Stomach (tissue), 9 donors: ENCODE data around the gene SMTNL1. TPM values are rescaled to one million over a fixed set of nuclear protein-coding genes. Genes with fewer than 3 reads are reported as not detected.

Source experiments
- DNase-seq, 2 donors: peaks; one replicate each; pipeline versions ENCODE4 v3.0.0 to v3.0.0-alpha.2; 2013 to 2019
- H3K27ac ChIP-seq, 5 donors: fragments of 200-600 bp in 4 of 5; sonication (generic) in 4 of 5; one replicate each; pipeline ENCODE4 v1.5.1; 2013 to 2019; ENCODE audit warnings: mild to moderate bottlenecking in 1 of 5, moderate library complexity in 1 of 5
- H3K27me3 ChIP-seq, 3 donors: fragments of 200-600 bp; sonication (generic); one replicate each; pipeline ENCODE4 v1.5.1; 2017 to 2019; ENCODE audit warnings: mixed run types in 1 of 3
- H3K36me3 ChIP-seq, 4 donors: fragments of 200-600 bp; sonication (generic); 1 replicate in 3 of 4; 2 replicates in 1 of 4; pipeline ENCODE4 v1.5.1; 2016 to 2019
- H3K4me1 ChIP-seq, 4 donors: fragments of 200-600 bp; sonication (generic); one replicate each; pipeline ENCODE4 v1.5.1; 2016 to 2019
- H3K4me3 ChIP-seq, 4 donors: fragments of 200-600 bp; sonication (generic) in 3 of 4; one replicate each; pipeline ENCODE4 v1.5.1; 2016 to 2019; ENCODE audit warnings: mild to moderate bottlenecking in 1 of 4
- H3K9me3 ChIP-seq, 4 donors: fragments of 200-600 bp; sonication (generic); one replicate each; pipeline ENCODE4 v1.5.1; 2016 to 2019
- CTCF ChIP-seq, 7 experiments: fragments of 450-650 bp in 4 of 7; fragments of 200-600 bp in 3 of 7; sonication (generic) in 3 of 7; IDR thresholded peaks; one replicate each; pipeline ENCODE4 v1.5.1; 2016 to 2019; ENCODE audit warnings: antibody characterized with exemption in 7 of 7, control low read depth in 2 of 7, mild to moderate bottlenecking in 1 of 7
- EP300 ChIP-seq: sonication (generic); formaldehyde crosslinking; IDR thresholded peaks from one replicate; pipeline ENCODE4 v1.6.1; 2017; ENCODE audit warnings: antibody characterized with exemption
- POLR2A ChIP-seq, 4 donors: fragments of 450-650 bp; IDR thresholded peaks; one replicate each; pipeline ENCODE4 v1.6.1; 2016; ENCODE audit warnings: antibody characterized with exemption in 4 of 4, control low read depth in 2 of 4, mild to moderate bottlenecking in 1 of 4, moderate library complexity in 1 of 4
- POLR2AphosphoS5 ChIP-seq, 3 donors: sonication (generic); formaldehyde crosslinking; IDR thresholded peaks; one replicate each; pipeline ENCODE4 v1.6.1; 2016; ENCODE audit warnings: antibody characterized with exemption in 3 of 3
- WGBS, 5 donors: extraction: QIAGEN DNeasy Blood & Tissue Kit in 3 of 5; methylation state at CpG; one replicate each; pipeline versions ENCODE4 v1.1.5 to v1.1.7; 2013 to 2018; 5-methylcytosine and 5-hydroxymethylcytosine counted together
- intact Hi-C: fragments of 100-400 bp; cut with DNase I; formaldehyde crosslinking; loops from one replicate; pipeline ENCODE4 v1.15.1; 2023; ENCODE audit warnings: low total_unique reads
- polyA plus RNA-seq, 3 donors: library from polyadenylated mRNA; stranded (reverse); fragments of 200-250 nt; gene quantifications; one replicate each; pipeline ENCODE4 v1.2.3, GENCODE V29; 2013
- total RNA-seq, 5 donors: library from RNA; depleted of rRNA; stranded (reverse); fragments of >200 nt; gene quantifications; one replicate each; pipeline versions ENCODE4 v1.1.0 to v1.2.3, GENCODE V29; 2014 to 2016
- donor health status: healthy with polysubstance abuse.
- donor health status: Bipolar disorder and iron deficiency.
- donor health status: healthy.

SMTNL1 gene
- total and polyA plus RNA-seq, 8 donors, result not detected

GRCh38 chr11:57523419-57523818 is 14.0 kb upstream of the SMTNL1 start:
- DNase-seq, result no peak
- 92 to 99% (median 93%) methylated on average over 4 of the region's 4 CpGs for WGBS, 5 donors
- no peaks in the 10 kb centered on the region for H3K9me3 ChIP-seq
- no peak overlapping the region for H3K27ac ChIP-seq
- TF ChIP-seq POLR2A (IDR thresholded peaks at IDR 0.05) (no peak), EP300 (no peak), POLR2AphosphoS5 (IDR thresholded peaks at IDR 0.05) (no peak), CTCF (IDR thresholded peaks at IDR 0.05) (no peak)
- no peak overlapping the region for H3K4me3 ChIP-seq
- peaks cover 0 to 10% (median 9%) of the 10 kb centered on the region in 4 donors for H3K36me3 ChIP-seq
- H3K4me1 ChIP-seq, result peaks cover 0 to under 1% (median 0%) of the 10 kb centered on the region in 4 donors
- intact Hi-C loops, result no loop called here
- no peaks in the 10 kb centered on the region for H3K27me3 ChIP-seq

- peaks cover 8 to 28% (median 18%) of the 10 kb centered on the region in 4 donors for H3K4me1 ChIP-seq
- no peak overlapping the region for H3K4me3 ChIP-seq
- 15 to 18% (median 17%) methylated on average over 7 of the region's 7 CpGs for WGBS, 5 donors
- H3K9me3 ChIP-seq, result no peaks in the 10 kb centered on the region
- no peak overlapping the region for H3K27ac ChIP-seq
- no peaks in the 10 kb centered on the region for H3K27me3 ChIP-seq
- peaks cover 0 to 18% (median 16%) of the 10 kb centered on the region in 4 donors for H3K36me3 ChIP-seq
- TF ChIP-seq CTCF (IDR thresholded peaks at IDR 0.05) (peak in 5 of 7 experiments; percentile 87 to 97 (median 89)), POLR2AphosphoS5 (IDR thresholded peaks at IDR 0.05) (peak in 1 of 3 donors; percentile 48), POLR2A (IDR thresholded peaks at IDR 0.05) (no peak)
- intact Hi-C loops, result loop anchor here (5.0 kb wide), 1 partner anchor 35 kb away; no protein-coding TSS in a partner anchor
- peak; percentile 85 to 89 for DNase-seq
These were observed 10.3 kb upstream of the SMTNL1 start for GRCh38 chr11:57527056-57527631.

GRCh38 chr11:57529012-57529411 is 8.4 kb upstream of the SMTNL1 start:
- H3K27ac ChIP-seq, result no peak overlapping the region
- H3K36me3 ChIP-seq, result peaks cover 0 to 18% (median 16%) of the 10 kb centered on the region in 4 donors
- no peaks in the 10 kb centered on the region for H3K9me3 ChIP-seq
- H3K4me1 ChIP-seq, result peaks cover 8 to 28% (median 18%) of the 10 kb centered on the region in 4 donors
- H3K27me3 ChIP-seq, result no peaks in the 10 kb centered on the region
- TF ChIP-seq POLR2AphosphoS5 (IDR thresholded peaks at IDR 0.05), result no peak
- no peak for TF ChIP-seq POLR2A (IDR thresholded peaks at IDR 0.05)
- no peak for TF ChIP-seq CTCF (IDR thresholded peaks at IDR 0.05)
- TF ChIP-seq EP300, result no peak
- H3K4me3 ChIP-seq, result no peak overlapping the region
- intact Hi-C loops, result loop anchor here (5.0 kb wide), 1 partner anchor 37 kb away; no protein-coding TSS in a partner anchor
- no peak for DNase-seq

GRCh38 chr11:57530215-57530595 is 7.2 kb upstream of the SMTNL1 start:
- peak overlapping the region; percentile 20 to 82 (median 78) for H3K27ac ChIP-seq
- intact Hi-C loops, result no loop called here
- 0 to 3% (median 1%) methylated on average over 9 to 17 of the region's 17 CpGs for WGBS, 5 donors
- peak overlapping the region; percentile 58 to 76 (median 73) for H3K4me3 ChIP-seq
- peaks cover 8 to 28% (median 18%) of the 10 kb centered on the region in 4 donors for H3K4me1 ChIP-seq
- H3K27me3 ChIP-seq, result no peaks in the 10 kb centered on the region
- no peak for DNase-seq
- no peaks in the 10 kb centered on the region for H3K9me3 ChIP-seq
- no peak for TF ChIP-seq CTCF (IDR thresholded peaks at IDR 0.05)
- no peak for TF ChIP-seq EP300
- TF ChIP-seq POLR2A (IDR thresholded peaks at IDR 0.05), result no peak
- TF ChIP-seq POLR2AphosphoS5 (IDR thresholded peaks at IDR 0.05), result no peak
- peaks cover 0 to 18% (median 16%) of the 10 kb centered on the region in 4 donors for H3K36me3 ChIP-seq
